HepG2 (cell line): Measurements from ENCODE around the gene CTF1. TPM values are rescaled to one million over a fixed set of nuclear protein-coding genes. Genes with fewer than 3 reads are reported as not detected.

Source experiments
- E2F5 ChIP-seq: sonication (generic); formaldehyde crosslinking; conservative IDR thresholded peaks from 2 replicates; pipeline ENCODE4 v1.4.0; 2020; ENCODE audit warnings: missing genetic modification reagents
- ETS1 ChIP-seq: sonication (generic); formaldehyde crosslinking; IDR thresholded peaks from 2 replicates; pipeline ENCODE4 v1.4.0; 2020; ENCODE audit warnings: missing genetic modification reagents
- MAZ ChIP-seq, 2 experiments: sonication (generic) in 1 of 2; formaldehyde crosslinking in 1 of 2; IDR thresholded peaks; 2 replicates each; pipeline versions ENCODE4 v1.5.0 to v1.6.1; 2012 to 2020; ENCODE audit warnings: low read depth in 2 of 2, mild to moderate bottlenecking in 2 of 2, borderline replicate concordance in 1 of 2, improper control_type of control experiment in 1 of 2, low read length in 1 of 2, missing genetic modification reagents in 1 of 2, moderate library complexity in 1 of 2
- PHF20 ChIP-seq: sonication (generic); formaldehyde crosslinking; IDR thresholded peaks from 2 replicates; pipeline ENCODE4 v1.5.0; 2020; ENCODE audit warnings: mild to moderate bottlenecking, missing genetic modification reagents
- POLR2AphosphoS2 ChIP-seq: IDR thresholded peaks from 2 replicates; pipeline ENCODE4 v1.6.1; 2011; ENCODE audit warnings: low read depth, low read length, improper control_type of control experiment
- SNRNP70 ChIP-seq: fragments of 200-400 bp; formaldehyde crosslinking; IDR thresholded peaks from 2 replicates; pipeline ENCODE4 v1.6.1; 2017; ENCODE audit warnings: mild to moderate bottlenecking, low read depth, low read length, moderate library complexity
- SP1 ChIP-seq, 2 experiments: fragments of 450-650 bp in 1 of 2; sonication (generic) in 1 of 2; formaldehyde crosslinking in 1 of 2; IDR thresholded peaks; 2 replicates each; pipeline versions ENCODE4 v1.4.0 to v1.6.1; 2016 to 2020; ENCODE audit warnings: missing genetic modification reagents in 1 of 2
- TAF1 ChIP-seq: sonication (generic); formaldehyde crosslinking; IDR thresholded peaks from 2 replicates; pipeline ENCODE4 v1.4.0; 2020; ENCODE audit warnings: missing genetic modification reagents
- TBL1XR1 ChIP-seq: fragments of 150-350 bp; IDR thresholded peaks from 2 replicates; pipeline ENCODE4 v1.6.1; 2014; ENCODE audit warnings: borderline replicate concordance, low read length; ENCODE audit not compliant: partially characterized antibody
- THYN1 ChIP-seq: sonication (generic); formaldehyde crosslinking; IDR thresholded peaks from 2 replicates; pipeline ENCODE4 v1.8.1; 2023; ENCODE audit warnings: low read depth, mild to moderate bottlenecking, moderate library complexity, missing genetic modification reagents, borderline replicate concordance
- XBP1 ChIP-seq: sonication (generic); formaldehyde crosslinking; IDR thresholded peaks from 2 replicates; pipeline ENCODE4 v1.5.0; 2020; ENCODE audit warnings: missing genetic modification reagents
- ZFP36 ChIP-seq: fragments of 150-350 bp; IDR thresholded peaks from 2 replicates; pipeline ENCODE4 v1.6.1; 2018; ENCODE audit warnings: borderline replicate concordance, low read length, low read depth; ENCODE audit not compliant: partially characterized antibody
- ZNF660 ChIP-seq: sonication (generic); formaldehyde crosslinking; IDR thresholded peaks from 2 replicates; pipeline ENCODE4 v1.5.1; 2020; ENCODE audit warnings: mild to moderate bottlenecking, low read depth, missing genetic modification reagents, borderline replicate concordance
- polyA plus RNA-seq, 8 experiments: library from polyadenylated mRNA; depleted of rRNA in 3 of 8; stranded (reverse) in 7 of 8; unstranded in 1 of 8; fragments of >200 nt; fragmentation: Illumina TruSeq in 4 of 8; extraction: Trizol in 4 of 8; gene quantifications; 2 replicates each; pipeline versions ENCODE4 v1.2.1 to v1.2.3, GENCODE V29; 2011 to 2016; ENCODE audit warnings: low read depth in 4 of 8, missing spikeins in 1 of 8, mixed read lengths in 1 of 8; ENCODE audit not compliant: insufficient read depth in 1 of 8
- total RNA-seq, 5 experiments: library from RNA; depleted of rRNA; stranded (reverse); fragments of >200 nt; fragmentation: Illumina TruSeq; extraction: Trizol; gene quantifications; 2 replicates each; pipeline ENCODE4 v1.2.3, GENCODE V29; 2016; ENCODE audit warnings: low read depth in 1 of 5
- TF ChIP-seq, protein P1 (sequence below): sonication (generic); formaldehyde crosslinking; IDR thresholded peaks from 2 replicates; pipeline ENCODE4 v1.5.1; 2020; ENCODE audit warnings: missing genetic modification reagents, mild to moderate bottlenecking, borderline replicate concordance
- TF ChIP-seq, protein P2 (sequence below): sonication (generic); formaldehyde crosslinking; conservative IDR thresholded peaks from 2 replicates; pipeline ENCODE4 v1.8.1; 2023; ENCODE audit warnings: missing genetic modification reagents
- TF ChIP-seq, protein P3 (sequence below): sonication (generic); formaldehyde crosslinking; conservative IDR thresholded peaks from 2 replicates; pipeline ENCODE4 v1.4.0; 2020; ENCODE audit warnings: mild to moderate bottlenecking, missing genetic modification reagents, moderate library complexity

The CTF1 gene
- total and polyA plus RNA-seq, 2 of the 13 experiments (the other 11 are each of a cell fraction or from before 2014, with no cell fraction given), result 0.13 to 1.8 TPM

DNA sequence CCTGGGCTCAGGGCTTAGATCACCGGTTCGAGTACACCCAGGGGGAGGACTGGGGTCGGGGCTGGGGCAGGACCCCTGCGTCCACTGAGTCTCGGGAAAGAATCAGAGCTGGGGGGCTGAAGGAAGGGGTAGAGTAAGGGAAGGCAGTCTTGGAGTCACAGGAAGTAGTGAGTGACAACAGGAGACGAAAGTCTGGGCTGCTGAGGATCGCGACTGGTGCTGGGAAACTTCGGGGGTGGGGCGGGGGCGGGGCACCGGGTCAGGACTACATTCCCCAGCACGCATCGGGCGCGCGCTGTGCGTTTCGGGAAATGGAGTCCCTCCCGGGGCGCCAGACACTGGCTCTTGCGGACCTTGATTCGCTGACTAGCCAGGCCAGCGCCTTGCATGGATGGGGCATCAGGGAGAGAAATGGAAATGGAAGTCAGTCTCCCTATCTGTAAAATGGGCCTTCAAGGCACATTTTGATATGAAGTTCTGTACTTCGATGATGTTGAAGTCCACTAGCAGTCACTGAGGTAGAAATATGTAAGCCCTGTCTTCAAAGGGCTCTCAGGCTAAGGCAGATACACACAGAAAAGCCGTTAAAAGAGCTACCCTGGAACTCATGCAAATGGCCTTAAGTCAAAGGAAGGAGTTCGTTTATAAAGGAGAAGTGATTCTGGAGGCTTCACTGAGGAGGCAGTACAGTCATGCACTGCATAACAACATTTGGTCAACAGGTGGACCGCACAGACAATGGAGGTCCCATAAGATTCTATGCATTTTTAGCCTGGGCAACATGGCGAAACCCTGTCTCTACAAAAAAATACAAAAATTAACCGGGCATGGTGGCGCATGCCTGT, 697 bp downstream of the CTF1 start (continued):
- 0 out of 2 replicates have a peak, but pooled peaks have one; percentile 25 for TF ChIP-seq ETS1 (CRISPR knock-in tag)
- TF ChIP-seq MAZ (IDR thresholded peaks at IDR 0.05; ENCODE audit: borderline replicate concordance, low read depth, low read length), result no peak
- no peak for TF ChIP-seq MAZ (CRISPR knock-in tag; IDR thresholded peaks at IDR 0.05; ENCODE audit: low read depth)
- TF ChIP-seq, protein P1, sequence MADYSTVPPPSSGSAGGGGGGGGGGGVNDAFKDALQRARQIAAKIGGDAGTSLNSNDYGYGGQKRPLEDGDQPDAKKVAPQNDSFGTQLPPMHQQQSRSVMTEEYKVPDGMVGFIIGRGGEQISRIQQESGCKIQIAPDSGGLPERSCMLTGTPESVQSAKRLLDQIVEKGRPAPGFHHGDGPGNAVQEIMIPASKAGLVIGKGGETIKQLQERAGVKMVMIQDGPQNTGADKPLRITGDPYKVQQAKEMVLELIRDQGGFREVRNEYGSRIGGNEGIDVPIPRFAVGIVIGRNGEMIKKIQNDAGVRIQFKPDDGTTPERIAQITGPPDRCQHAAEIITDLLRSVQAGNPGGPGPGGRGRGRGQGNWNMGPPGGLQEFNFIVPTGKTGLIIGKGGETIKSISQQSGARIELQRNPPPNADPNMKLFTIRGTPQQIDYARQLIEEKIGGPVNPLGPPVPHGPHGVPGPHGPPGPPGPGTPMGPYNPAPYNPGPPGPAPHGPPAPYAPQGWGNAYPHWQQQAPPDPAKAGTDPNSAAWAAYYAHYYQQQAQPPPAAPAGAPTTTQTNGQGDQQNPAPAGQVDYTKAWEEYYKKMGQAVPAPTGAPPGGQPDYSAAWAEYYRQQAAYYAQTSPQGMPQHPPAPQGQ (CRISPR knock-in tag), result no peak
- peak; percentile 40 for TF ChIP-seq TAF1 (CRISPR knock-in tag)
- TF ChIP-seq XBP1, result no peak
- no peak for TF ChIP-seq THYN1 (CRISPR knock-in tag)
- TF ChIP-seq, protein P2, sequence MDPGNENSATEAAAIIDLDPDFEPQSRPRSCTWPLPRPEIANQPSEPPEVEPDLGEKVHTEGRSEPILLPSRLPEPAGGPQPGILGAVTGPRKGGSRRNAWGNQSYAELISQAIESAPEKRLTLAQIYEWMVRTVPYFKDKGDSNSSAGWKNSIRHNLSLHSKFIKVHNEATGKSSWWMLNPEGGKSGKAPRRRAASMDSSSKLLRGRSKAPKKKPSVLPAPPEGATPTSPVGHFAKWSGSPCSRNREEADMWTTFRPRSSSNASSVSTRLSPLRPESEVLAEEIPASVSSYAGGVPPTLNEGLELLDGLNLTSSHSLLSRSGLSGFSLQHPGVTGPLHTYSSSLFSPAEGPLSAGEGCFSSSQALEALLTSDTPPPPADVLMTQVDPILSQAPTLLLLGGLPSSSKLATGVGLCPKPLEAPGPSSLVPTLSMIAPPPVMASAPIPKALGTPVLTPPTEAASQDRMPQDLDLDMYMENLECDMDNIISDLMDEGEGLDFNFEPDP (CRISPR knock-in tag), result no peak
- TF ChIP-seq ZFP36, result no peak
- TF ChIP-seq ZNF660 (CRISPR knock-in tag), result no peak; the same call in 1 of the 2 replicates
- TF ChIP-seq, protein P3, sequence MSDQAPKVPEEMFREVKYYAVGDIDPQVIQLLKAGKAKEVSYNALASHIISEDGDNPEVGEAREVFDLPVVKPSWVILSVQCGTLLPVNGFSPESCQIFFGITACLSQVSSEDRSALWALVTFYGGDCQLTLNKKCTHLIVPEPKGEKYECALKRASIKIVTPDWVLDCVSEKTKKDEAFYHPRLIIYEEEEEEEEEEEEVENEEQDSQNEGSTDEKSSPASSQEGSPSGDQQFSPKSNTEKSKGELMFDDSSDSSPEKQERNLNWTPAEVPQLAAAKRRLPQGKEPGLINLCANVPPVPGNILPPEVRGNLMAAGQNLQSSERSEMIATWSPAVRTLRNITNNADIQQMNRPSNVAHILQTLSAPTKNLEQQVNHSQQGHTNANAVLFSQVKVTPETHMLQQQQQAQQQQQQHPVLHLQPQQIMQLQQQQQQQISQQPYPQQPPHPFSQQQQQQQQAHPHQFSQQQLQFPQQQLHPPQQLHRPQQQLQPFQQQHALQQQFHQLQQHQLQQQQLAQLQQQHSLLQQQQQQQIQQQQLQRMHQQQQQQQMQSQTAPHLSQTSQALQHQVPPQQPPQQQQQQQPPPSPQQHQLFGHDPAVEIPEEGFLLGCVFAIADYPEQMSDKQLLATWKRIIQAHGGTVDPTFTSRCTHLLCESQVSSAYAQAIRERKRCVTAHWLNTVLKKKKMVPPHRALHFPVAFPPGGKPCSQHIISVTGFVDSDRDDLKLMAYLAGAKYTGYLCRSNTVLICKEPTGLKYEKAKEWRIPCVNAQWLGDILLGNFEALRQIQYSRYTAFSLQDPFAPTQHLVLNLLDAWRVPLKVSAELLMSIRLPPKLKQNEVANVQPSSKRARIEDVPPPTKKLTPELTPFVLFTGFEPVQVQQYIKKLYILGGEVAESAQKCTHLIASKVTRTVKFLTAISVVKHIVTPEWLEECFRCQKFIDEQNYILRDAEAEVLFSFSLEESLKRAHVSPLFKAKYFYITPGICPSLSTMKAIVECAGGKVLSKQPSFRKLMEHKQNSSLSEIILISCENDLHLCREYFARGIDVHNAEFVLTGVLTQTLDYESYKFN (CRISPR knock-in tag), result no peak
- TF ChIP-seq SP1 (IDR thresholded peaks at IDR 0.05), result no peak
- peak; percentile 79 for TF ChIP-seq SP1 (CRISPR knock-in tag; IDR thresholded peaks at IDR 0.05)
- no peak for TF ChIP-seq SNRNP70
- TF ChIP-seq TBL1XR1, result peak; percentile 51
- 0 out of 2 replicates have a peak, but pooled peaks have one; percentile 30 for TF ChIP-seq PHF20 (CRISPR knock-in tag)
- no peak for TF ChIP-seq E2F5 (CRISPR knock-in tag)
- no peak for TF ChIP-seq POLR2AphosphoS2
